Measurements from ENCODE around the gene EGFR.
A peak's percentile ranks its signal among the peaks of the same experiment; 100 is the strongest.

- TF ChIP-seq CTCF (conservative IDR thresholded peaks at IDR 0.05): peak; percentile 81
- TF ChIP-seq ZFX (IDR thresholded peaks at IDR 0.05): no peak
Observed at GRCh38 chr7:55250313-55250712, 231.5 kb downstream of the EGFR start.

Measured in C4-2B (cell line).